Lung (tissue), 12 donors: ENCODE measurements around the gene MEF2A. TPM values are rescaled to one million over a fixed set of nuclear protein-coding genes. Genes with fewer than 3 reads are reported as not detected.

ENCODE experiments used
- ATAC-seq: fragments of 200-7000 bp; cut with Tn5 transposase; one replicate; pipeline ENCODE4 v1.9.1; 2020; ENCODE audit warnings: moderate number of reproducible peaks; ENCODE audit not compliant: insufficient read depth, low FRiP score
- DNase-seq, 3 donors: peaks; one replicate each; pipeline ENCODE4 v3.0.0-alpha.2; 2013 to 2017
- H3K27ac ChIP-seq, 2 donors: one replicate each; pipeline ENCODE4 v1.5.1; 2013; ENCODE audit warnings: mild to moderate bottlenecking in 2 of 2, moderate library complexity in 2 of 2, control low read depth in 1 of 2, inconsistent platforms in 1 of 2, low read depth in 1 of 2, low read length in 1 of 2
- H3K27me3 ChIP-seq, 3 donors: one replicate each; pipeline ENCODE4 v1.5.1; 2013; ENCODE audit warnings: low read length in 2 of 3; ENCODE audit not compliant: control insufficient read depth in 3 of 3, insufficient read depth in 3 of 3
- H3K36me3 ChIP-seq, 4 donors: one replicate each; pipeline ENCODE4 v1.5.1; 2013; ENCODE audit warnings: low read length in 4 of 4, mild to moderate bottlenecking in 1 of 4, moderate library complexity in 1 of 4; ENCODE audit not compliant: control insufficient read depth in 4 of 4, insufficient read depth in 4 of 4
- H3K4me1 ChIP-seq, 5 donors: one replicate each; pipeline ENCODE4 v1.5.1; 2013; ENCODE audit warnings: low read length in 5 of 5, mild to moderate bottlenecking in 2 of 5, moderate library complexity in 1 of 5; ENCODE audit not compliant: control insufficient read depth in 5 of 5, insufficient read depth in 5 of 5
- H3K4me3 ChIP-seq: one replicate; pipeline ENCODE4 v1.5.1; 2013; ENCODE audit warnings: mild to moderate bottlenecking, control low read depth, moderate library complexity
- H3K9ac ChIP-seq, 2 donors: one replicate each; pipeline ENCODE4 v1.5.1; 2013; ENCODE audit warnings: low read length in 2 of 2, control low read depth in 1 of 2; ENCODE audit not compliant: insufficient read depth in 1 of 2
- H3K9me3 ChIP-seq, 4 donors: one replicate each; pipeline ENCODE4 v1.5.1; 2013; ENCODE audit warnings: low read length in 3 of 4, mild to moderate bottlenecking in 1 of 4, moderate library complexity in 1 of 4; ENCODE audit not compliant: control insufficient read depth in 4 of 4, insufficient read depth in 3 of 4
- WGBS, 2 donors: extraction: QIAGEN DNeasy Blood & Tissue Kit; methylation state at CpG; one replicate each; pipeline ENCODE4 v1.1.7; 2013; 5-methylcytosine and 5-hydroxymethylcytosine counted together
- polyA plus RNA-seq, 2 donors: library from polyadenylated mRNA; stranded (reverse); fragments of 200-250 nt; gene quantifications; one replicate each; pipeline ENCODE4 v1.2.1, GENCODE V29; 2013
- total RNA-seq, 2 donors: library from RNA; depleted of rRNA in 1 of 2; stranded (reverse); fragments of >200 nt in 1 of 2; gene quantifications; one replicate each; pipeline ENCODE4 v1.2.1, GENCODE V29; 2014 to 2021
- TF ChIP-seq, protein P1 (sequence below): IDR thresholded peaks from 2 replicates; pipeline ENCODE4 v1.5.1; 2012; ENCODE audit warnings: mild to moderate bottlenecking; ENCODE audit errors: control extremely low read depth, extremely low read depth
- donor health status: control.
- donor health status: control.
- donor health status: Bipolar disorder and iron deficiency.
- donor health status: healthy.
- donor health status: DM: yes; HTN: yes; CAD: no.

Gene MEF2A
- total and polyA plus RNA-seq, 4 donors, result 26.0 to 140 (median 48.1) TPM

DNA sequence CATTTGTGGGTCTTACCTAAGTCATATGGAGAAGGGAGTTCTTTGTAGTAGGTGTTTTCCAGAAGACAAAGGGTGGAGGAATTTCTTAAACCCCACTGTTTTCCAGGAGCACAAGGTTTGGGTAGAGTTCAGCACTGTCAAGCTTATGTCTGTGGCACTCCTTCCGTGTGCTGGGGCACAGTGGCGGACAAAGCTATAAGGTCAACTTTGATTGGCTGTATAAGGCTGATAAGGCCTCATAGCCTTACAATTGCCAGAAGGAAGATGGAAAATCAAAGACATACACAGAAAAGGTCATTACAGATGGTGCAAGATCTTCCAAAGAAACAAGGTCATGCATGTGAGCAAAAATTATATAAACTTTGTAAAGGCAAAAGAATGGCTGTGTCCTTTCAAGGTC lies 170.9 kb downstream of the MEF2A start:
- H3K27ac ChIP-seq, result no peak overlapping the region
- no peaks in the 10 kb centered on the region for H3K9me3 ChIP-seq
- no peaks in the 10 kb centered on the region for H3K27me3 ChIP-seq
- H3K36me3 ChIP-seq, result no peaks in the 10 kb centered on the region
- no peak for DNase-seq
- no peak for ATAC-seq
- WGBS, 2 donors, result 73 to 92% methylated on average over 2 of the region's 2 CpGs
- TF ChIP-seq, protein P1, sequence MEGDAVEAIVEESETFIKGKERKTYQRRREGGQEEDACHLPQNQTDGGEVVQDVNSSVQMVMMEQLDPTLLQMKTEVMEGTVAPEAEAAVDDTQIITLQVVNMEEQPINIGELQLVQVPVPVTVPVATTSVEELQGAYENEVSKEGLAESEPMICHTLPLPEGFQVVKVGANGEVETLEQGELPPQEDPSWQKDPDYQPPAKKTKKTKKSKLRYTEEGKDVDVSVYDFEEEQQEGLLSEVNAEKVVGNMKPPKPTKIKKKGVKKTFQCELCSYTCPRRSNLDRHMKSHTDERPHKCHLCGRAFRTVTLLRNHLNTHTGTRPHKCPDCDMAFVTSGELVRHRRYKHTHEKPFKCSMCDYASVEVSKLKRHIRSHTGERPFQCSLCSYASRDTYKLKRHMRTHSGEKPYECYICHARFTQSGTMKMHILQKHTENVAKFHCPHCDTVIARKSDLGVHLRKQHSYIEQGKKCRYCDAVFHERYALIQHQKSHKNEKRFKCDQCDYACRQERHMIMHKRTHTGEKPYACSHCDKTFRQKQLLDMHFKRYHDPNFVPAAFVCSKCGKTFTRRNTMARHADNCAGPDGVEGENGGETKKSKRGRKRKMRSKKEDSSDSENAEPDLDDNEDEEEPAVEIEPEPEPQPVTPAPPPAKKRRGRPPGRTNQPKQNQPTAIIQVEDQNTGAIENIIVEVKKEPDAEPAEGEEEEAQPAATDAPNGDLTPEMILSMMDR, result no peak
- no peak overlapping the region for H3K4me3 ChIP-seq
- peaks cover 0 to 9% (median 4%) of the 10 kb centered on the region in 5 donors for H3K4me1 ChIP-seq
- H3K9ac ChIP-seq, result no peak overlapping the region

DNA sequence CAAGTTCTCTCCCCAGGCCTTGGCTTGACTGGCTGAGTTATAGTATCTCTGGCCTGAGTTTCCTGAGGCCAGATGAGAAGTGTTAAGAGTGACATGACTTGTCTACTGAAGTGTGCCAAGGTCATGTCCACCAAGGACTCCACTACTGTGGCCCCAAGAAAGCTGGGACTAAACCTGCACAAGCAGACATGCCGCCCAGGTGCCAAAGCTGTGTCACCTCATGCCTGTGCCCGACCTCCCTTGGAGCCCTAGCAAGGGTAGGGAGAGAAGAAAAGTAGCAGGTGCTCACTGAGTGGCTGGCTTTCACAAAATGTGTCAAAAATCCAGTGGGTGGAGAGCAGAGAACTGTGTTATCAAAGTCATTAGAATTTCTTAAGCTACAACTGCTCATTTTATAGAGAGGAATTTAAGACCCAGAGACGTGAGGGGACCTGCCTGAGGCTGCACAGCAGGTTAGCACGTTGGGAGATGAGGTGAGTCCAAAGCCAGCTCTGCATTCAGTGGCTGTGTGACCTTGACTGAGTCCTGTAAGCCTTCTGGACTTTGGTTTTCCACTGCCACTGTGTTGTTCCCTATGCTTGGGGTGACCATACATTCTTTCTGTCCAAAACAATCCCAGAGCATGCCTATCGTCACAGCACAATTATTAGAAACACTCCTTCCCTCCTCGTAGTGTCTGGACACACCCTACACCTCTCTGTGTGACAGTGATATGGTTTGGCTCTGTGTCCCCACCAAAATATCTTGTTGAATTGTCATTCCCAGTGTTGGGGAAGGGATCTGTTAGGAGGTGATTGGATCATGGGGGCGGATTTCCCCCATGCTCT lies 172.4 kb downstream of the MEF2A start:
- no peak for ATAC-seq
- H3K9ac ChIP-seq, result no peak overlapping the region
- no peak overlapping the region for H3K27ac ChIP-seq
- H3K4me1 ChIP-seq, result no peaks in the 10 kb centered on the region
- no peaks in the 10 kb centered on the region for H3K36me3 ChIP-seq
- TF ChIP-seq, protein P1, result no peak
- H3K27me3 ChIP-seq, result no peaks in the 10 kb centered on the region
- no peaks in the 10 kb centered on the region for H3K9me3 ChIP-seq
- 87 to 91% methylated on average over 7 of the region's 7 CpGs for WGBS, 2 donors
- DNase-seq, result no peak
- no peak overlapping the region for H3K4me3 ChIP-seq

DNA sequence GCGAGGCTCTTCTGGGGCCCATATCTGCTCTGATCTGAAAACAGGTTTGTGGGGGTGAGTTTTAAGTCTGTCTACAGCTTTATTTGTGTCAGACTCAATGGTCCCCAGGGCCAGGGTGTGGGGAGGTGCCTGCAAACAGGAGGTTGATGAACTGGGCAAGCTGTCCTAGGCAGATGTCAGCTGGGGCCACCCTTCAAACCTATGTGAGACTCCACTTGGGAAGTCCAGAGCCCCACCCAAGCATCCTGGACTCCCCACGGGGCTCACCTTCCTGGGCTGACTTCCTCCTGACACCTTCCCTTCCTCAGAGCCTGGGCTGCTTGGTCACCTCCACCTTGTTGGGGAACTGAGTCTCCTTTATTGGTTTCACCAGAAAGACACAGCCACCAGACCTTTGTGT lies 176.1 kb downstream of the MEF2A start:
- H3K9ac ChIP-seq, result no peak overlapping the region
- WGBS, 2 donors, result 67 to 73% methylated on average over 2 of the region's 2 CpGs
- ATAC-seq (no peak), DNase-seq (no peak)
- no peak overlapping the region for H3K4me3 ChIP-seq
- no peaks in the 10 kb centered on the region for H3K36me3 ChIP-seq
- TF ChIP-seq, protein P1, result no peak
- H3K27me3 ChIP-seq, result no peaks in the 10 kb centered on the region
- no peaks in the 10 kb centered on the region for H3K4me1 ChIP-seq
- H3K9me3 ChIP-seq, result no peaks in the 10 kb centered on the region
- H3K27ac ChIP-seq, result no peak overlapping the region
